GM12892 (cell line): Measurements from ENCODE around the gene TTC23L.

Experiments used
- POLR2A ChIP-seq: IDR thresholded peaks from 2 replicates; pipeline ENCODE4 v1.6.1; 2011; ENCODE audit warnings: low read depth, low read length, control low read depth
- POLR2AphosphoS5 ChIP-seq: IDR thresholded peaks from 2 replicates; pipeline ENCODE4 v1.6.1; 2011; ENCODE audit warnings: low read depth, low read length, control low read depth
- TAF1 ChIP-seq: IDR thresholded peaks from 2 replicates; pipeline ENCODE4 v1.6.1; 2011; ENCODE audit warnings: low read depth, mild to moderate bottlenecking, control low read depth, low read length, borderline replicate concordance

DNA sequence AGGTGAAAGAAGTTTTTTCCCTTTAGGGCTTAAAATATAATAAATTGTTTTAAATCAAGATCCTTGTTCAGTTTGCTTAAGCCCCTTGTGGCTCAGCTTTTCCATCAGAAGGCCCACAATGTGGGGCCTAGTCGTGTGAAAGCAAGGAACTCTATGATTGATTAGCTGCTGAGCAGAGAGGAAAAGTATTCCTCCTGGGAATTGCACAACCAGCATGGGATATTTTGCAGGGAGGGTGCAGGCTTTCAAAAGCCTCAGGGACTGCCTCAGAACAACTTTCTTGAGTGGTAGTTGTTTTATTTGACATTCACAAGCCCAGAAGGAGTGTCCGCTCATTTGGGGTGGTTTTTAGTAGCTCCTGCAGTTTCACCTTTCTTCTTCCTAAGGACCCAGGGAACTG, 19.8 kb downstream of the TTC23L start:
- TF ChIP-seq POLR2A (no peak), POLR2AphosphoS5 (no peak), TAF1 (no peak)
